HFF-Myc (cell line): ENCODE results near the gene LMAN2L.

ENCODE experiments used
- DNase-seq: peaks from one replicate; pipeline ENCODE4 v3.0.0-alpha.2; 2011; ENCODE audit warnings: low read depth; ENCODE audit errors: extremely low read depth
- H3K4me3 ChIP-seq: replicated peaks from 2 replicates; pipeline ENCODE4 v1.5.1; 2011; ENCODE audit warnings: low read depth, mild to moderate bottlenecking, control low read depth, low read length
- TF ChIP-seq, protein P1 (sequence below): IDR thresholded peaks from 2 replicates; pipeline ENCODE4 v1.5.1; 2012; ENCODE audit warnings: mild to moderate bottlenecking, low read depth, low read length, control low read depth; ENCODE audit errors: missing control alignments

LMAN2L gene, protein sequence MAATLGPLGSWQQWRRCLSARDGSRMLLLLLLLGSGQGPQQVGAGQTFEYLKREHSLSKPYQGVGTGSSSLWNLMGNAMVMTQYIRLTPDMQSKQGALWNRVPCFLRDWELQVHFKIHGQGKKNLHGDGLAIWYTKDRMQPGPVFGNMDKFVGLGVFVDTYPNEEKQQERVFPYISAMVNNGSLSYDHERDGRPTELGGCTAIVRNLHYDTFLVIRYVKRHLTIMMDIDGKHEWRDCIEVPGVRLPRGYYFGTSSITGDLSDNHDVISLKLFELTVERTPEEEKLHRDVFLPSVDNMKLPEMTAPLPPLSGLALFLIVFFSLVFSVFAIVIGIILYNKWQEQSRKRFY

DNA sequence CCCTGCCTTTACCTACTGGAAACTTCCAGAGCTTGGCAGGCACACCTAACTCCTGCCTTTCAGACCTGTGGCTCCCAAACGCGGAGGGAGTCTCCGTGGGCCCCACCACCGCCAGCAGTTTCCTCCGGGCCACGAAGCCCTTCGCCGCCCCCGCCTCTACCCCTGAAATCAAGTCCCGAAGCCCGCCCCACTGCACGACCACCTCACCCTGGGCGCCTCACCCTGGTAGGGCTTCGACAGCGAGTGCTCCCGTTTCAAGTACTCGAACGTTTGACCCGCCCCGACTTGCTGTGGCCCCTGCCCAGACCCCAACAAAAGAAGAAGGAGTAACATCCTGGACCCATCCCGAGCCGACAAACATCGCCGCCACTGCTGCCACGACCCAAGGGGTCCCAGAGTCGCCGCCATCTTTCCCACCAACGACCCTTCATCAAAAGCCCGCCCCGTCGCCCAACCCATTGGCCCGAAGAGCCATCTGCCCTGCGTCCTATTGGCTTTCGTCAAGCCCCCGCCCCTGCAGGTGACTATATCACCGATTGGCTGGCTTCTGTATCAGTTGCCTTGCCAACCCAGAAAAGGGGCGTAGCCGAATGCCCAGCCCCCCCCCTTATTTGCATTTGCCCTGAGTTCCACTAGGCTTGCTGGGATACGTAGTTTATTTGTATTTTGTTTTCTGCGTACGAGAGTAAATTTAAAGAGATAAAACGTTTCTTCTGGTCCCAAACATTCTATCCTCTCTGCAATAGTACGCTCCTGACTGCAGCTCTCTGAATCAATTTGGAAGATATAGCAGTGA, at the start of gene LMAN2L:
Gene LMAN2L, minus strand, starts transcription at position 432 of the 796 bp plus-strand sequence. Its CDS starts 24 bp downstream, at position 408.
- TF ChIP-seq, protein P1, sequence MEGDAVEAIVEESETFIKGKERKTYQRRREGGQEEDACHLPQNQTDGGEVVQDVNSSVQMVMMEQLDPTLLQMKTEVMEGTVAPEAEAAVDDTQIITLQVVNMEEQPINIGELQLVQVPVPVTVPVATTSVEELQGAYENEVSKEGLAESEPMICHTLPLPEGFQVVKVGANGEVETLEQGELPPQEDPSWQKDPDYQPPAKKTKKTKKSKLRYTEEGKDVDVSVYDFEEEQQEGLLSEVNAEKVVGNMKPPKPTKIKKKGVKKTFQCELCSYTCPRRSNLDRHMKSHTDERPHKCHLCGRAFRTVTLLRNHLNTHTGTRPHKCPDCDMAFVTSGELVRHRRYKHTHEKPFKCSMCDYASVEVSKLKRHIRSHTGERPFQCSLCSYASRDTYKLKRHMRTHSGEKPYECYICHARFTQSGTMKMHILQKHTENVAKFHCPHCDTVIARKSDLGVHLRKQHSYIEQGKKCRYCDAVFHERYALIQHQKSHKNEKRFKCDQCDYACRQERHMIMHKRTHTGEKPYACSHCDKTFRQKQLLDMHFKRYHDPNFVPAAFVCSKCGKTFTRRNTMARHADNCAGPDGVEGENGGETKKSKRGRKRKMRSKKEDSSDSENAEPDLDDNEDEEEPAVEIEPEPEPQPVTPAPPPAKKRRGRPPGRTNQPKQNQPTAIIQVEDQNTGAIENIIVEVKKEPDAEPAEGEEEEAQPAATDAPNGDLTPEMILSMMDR = no peak
- DNase-seq = peak; percentile 90
- H3K4me3 ChIP-seq = peak within 1 kb of the TSS; percentile 68

DNA sequence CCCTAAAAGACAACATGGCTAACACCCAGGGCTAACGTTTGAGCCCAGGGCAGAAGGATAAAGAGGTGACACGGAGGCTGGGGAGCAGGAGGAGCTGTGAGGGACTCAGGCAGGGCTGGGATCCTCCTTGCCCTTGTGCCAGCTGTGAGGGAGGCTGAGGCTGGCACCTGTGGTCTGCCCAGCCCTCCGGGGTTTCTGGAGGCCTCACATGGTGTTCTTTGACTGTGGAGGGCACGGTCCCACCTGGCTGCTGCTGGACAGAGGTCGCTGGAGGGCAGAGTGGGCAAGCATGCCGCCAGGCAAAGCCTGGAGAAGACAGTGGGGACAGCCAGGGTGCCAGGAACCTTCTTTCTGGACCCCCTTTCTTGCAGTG, 49.4 kb upstream of the LMAN2L start:
- TF ChIP-seq, protein P1 = no peak
- DNase-seq = no peak
- no peak overlapping the region for H3K4me3 ChIP-seq

DNA sequence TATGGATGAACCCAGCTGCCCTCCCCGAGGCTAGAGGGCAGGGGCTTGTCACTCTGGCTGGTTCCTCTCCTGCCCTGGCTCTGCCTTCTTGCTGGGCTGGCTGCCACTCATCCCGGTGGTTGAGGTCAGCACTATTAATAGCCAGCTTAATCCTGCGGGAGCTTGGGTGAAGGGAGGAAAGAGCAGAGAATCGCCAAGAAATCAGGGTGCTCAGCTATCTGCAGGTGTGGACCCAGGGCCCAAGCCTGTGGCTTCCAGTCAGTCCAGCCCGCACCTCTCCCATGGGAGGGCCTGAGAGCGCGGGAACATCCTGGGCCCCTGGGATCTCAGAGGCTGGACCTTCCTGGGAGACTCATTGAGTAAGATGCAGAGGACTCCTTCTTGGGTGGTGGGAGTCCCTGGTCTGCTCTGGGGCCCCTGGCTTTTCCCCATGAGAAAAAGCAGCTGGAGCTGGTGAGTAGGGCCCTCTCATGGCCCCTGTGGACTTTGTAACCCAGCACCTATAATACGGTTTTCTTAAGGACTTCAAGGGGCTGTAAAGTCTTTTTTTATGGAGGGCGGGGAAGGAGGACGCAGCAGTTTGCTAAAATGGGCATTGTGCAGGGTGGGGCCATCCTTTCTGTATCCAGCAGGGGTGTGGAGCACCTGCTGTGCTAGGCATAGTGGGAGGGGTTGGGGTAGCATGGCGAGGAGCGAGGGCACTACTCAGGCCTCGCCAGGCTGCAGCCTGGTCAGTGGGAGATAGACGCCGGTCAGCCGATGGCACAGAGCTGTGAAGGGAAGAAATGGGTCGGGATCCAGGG, 48.8 kb upstream of the LMAN2L start:
- TF ChIP-seq, protein P1 = no peak
- DNase-seq = no peak

DNA sequence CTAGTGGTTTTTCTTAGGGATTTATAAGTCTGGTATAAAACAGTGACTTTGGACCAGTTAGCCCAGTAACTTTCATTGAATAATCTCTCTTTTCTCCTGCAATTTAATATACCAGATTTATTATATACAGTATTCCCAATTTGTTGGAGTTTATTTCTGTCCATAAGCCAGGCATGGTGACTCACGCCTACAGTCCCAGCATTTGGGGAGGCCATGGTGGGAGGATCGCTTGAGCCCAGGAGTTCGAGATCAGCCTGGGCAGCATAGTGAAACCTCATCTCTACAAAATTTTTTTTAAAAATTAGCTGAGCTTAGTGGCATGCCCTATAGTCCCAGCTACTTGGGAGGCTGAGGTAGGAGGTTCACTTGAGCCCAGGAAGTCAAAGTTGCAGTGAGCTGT, 47.5 kb upstream of the LMAN2L start:
- DNase-seq = no peak
- H3K4me3 ChIP-seq = no peak overlapping the region
- TF ChIP-seq, protein P1 = no peak

More for the DNA sequence above, 48.8 kb upstream of the LMAN2L start:
- H3K4me3 ChIP-seq = no peak overlapping the region

DNA sequence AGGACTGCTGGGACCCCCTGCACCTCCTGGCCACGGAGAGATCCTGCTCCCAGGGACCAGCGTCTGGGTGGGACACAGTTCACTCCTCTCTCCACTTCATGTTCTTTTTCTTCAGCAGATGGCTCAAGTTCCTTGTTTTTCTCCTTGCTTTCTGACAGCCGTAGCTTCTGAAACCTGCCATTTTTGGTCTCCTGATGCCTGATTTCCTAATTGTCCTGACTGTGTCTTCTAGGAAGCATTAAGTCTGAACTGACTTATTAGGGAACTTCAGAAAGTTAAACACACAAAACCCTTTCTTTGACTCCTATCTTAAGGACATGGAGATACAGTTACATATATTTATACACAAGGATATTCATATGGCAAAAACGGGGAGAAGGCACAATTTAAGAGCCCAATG, 43.5 kb upstream of the LMAN2L start:
- no peak overlapping the region for H3K4me3 ChIP-seq
- TF ChIP-seq, protein P1 = no peak
- DNase-seq = no peak

DNA sequence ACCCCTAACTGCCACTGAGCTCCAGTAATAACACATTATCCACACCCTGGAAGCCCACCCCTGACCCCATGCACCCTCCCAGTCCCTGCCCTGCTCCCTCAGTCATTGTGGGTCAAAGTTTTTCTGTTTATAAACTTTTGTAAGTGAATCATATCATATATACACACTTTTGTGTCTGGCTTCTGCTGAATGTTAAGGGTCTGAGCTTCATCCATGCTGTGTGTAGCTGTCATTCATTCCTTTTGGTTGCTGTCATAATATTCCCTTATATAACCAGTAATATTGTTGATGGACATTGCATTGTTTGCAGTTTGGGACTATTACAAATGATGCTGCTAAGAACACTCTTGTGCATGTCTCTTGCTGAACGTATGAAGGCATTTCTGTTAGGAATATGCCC, 35.3 kb upstream of the LMAN2L start:
- no peak for DNase-seq
- no peak overlapping the region for H3K4me3 ChIP-seq
- TF ChIP-seq, protein P1 = no peak
